Measurements from ENCODE around the gene PLCB2.

The PLCB2 gene

DNA sequence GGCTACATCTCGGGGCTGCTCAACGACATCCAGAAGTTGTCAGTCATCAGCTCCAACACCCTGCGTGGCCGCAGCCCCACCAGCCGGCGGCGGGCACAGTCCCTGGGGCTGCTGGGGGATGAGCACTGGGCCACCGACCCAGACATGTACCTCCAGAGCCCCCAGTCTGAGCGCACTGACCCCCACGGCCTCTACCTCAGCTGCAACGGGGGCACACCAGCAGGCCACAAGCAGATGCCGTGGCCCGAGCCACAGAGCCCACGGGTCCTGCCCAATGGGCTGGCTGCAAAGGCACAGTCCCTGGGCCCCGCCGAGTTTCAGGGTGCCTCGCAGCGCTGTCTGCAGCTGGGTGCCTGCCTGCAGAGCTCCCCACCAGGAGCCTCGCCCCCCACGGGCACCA lies 41.9 kb downstream of the PLCB2 start:
- DNase-seq = no peak

DNA sequence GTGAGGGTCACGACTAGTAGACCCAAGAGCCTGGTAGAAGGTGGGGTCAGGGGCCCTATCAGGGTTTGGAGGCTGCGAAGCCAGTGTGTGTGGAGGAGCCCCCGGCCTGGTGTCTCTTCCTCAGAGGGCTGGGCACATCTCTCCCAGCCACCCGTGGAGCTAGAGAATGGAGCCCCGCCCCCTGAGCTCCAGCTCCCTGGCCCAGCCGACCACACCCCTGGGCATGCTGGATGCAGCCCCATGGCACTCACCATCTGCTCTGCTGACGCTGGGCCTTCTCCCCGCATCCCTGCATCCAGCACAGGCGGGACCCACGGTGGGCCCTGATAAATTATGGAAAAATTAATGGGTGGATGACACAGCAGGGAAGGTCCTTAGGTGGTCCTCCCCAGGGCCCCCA lies 42.4 kb downstream of the PLCB2 start:
- no peak for DNase-seq

GRCh38 chr15:40264321-40265153 lies 43.2 kb downstream of the PLCB2 start:
- DNase-seq = no peak

DNA sequence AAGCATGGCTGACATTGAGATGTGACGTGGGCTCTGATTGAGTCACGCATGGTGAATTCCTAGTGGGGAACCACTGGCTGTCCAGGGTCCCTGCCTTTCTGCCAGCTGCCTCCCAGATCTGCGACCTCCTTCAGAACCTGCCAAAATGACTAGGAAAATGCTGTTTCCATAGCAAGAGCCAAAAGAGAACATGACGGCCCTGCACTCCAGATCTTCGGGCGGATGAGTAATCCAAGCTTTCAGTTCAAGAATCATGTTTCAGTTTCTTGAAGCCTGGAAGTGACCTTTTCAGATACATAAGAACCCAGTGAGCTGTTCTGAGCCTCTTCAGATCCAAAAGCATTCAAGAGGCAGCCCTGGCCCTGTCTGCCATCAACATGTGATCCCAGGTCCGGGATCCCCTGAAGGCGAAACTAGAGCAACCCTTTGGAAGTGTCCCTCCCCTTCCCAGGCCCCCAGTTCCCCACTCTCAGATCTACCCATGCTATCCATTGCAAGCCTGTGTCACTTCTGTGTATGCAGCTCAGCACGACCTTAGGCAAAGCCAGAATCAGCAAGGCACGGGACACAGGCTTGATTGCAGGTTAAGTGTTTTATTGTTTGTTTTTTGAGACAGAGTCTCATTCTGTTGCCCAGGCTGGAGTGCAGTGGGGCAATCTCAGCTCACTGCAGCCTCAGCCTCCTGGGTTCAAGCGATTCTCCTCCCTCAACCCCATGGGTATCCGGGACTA lies 44.5 kb downstream of the PLCB2 start:
- no peak for DNase-seq

DNA sequence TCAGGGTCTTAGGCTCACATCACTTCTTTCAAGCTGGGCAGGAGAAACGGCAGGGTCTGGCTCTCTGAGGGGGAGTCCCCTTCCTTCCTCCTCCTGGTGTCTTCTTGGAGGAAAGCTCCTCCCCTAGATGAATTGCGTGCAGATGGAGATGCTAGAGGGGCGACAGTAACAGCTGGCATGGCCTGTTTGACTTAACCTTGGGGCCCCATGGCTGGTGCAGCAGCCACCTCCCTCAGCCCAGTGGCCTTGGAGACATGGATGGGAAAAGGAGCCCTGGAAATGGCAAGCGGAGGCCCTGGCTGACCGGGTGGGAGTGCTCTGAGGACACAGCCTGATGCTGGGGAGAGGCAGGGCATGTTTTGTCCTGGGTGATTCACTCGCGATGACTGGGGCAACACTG lies 48.7 kb downstream of the PLCB2 start:
- no peak for DNase-seq

DNA sequence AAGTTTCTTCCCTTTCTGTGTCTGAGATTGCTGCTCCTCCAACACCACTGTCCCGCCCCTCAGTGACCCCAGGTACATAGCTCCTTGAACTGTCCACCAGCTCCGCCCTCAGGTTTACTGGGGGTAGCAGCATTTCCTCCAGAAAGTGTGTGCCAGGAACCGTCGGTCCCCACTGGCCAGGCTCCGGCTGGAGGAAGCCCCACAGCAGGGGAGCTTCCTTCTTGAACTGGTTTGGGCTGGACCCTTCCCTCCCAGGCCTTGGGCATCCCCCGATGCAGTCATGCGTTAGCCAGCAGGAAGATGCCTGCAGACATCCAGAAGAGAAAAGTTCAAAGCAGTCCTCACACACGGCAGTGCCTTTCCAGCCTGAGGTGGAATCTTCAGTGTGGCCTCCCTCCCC lies 49.2 kb downstream of the PLCB2 start:
- no peak for DNase-seq

- DNase-seq = no peak
Observed at GRCh38 chr15:40257656-40258450, 49.9 kb downstream of the PLCB2 start.

- DNase-seq = no peak
Observed at GRCh38 chr15:40256638-40257235, 51.0 kb downstream of the PLCB2 start.

- DNase-seq = no peak
Observed at GRCh38 chr15:40255033-40255432, 52.7 kb downstream of the PLCB2 start.

GRCh38 chr15:40254452-40254851 lies 53.3 kb downstream of the PLCB2 start:
- DNase-seq = no peak

DNA sequence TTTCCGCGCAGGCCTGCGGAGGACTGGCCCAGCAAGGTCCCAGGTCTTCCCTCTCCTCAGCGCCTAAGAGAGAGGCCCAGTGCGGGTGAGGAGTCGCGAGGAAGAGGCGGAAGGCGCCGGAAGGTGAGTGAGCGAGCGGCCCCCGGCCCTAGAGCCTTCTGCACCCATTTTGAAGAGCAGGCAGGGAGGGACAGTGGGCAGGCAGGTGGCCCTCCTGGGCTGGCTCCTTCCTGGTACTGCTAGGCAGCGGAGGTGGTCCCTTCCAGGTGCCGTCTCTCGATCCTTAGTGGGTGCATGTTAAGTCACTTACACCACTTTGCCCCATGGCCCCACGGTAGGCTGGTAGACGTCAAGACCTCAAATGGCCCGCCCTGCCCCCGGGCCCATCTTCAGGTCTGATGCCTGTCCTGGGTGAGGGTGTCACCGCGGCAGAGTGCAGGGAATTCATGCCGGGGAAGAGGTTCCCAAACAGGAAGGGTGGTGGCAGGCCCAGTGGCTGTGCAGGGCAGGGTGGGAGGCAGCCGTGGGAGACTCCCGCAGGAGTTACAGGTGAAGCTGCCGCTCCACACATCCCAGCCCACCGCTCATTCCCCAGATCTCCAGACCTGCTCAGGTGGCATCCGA lies 54.5 kb downstream of the PLCB2 start:
- DNase-seq = no peak

- peak; percentile 8 for DNase-seq
Observed at GRCh38 chr15:40252438-40253166, 55.1 kb downstream of the PLCB2 start.

DNA sequence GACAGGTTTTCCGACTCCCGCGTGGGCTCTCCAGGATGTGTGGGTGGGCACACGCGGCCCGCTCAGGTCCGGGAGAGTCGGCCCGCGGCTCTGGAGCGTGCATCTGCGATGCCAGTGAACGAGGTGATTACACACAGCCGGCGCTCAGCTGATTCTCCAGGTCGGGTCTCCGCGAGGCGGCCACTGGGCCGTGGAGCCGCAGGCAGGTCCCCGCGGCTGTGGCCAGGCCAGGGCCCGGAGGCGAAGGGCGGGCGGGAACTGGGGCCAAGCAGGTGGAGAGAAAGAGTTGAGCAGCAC lies 55.6 kb downstream of the PLCB2 start:
- no peak for DNase-seq

DNA sequence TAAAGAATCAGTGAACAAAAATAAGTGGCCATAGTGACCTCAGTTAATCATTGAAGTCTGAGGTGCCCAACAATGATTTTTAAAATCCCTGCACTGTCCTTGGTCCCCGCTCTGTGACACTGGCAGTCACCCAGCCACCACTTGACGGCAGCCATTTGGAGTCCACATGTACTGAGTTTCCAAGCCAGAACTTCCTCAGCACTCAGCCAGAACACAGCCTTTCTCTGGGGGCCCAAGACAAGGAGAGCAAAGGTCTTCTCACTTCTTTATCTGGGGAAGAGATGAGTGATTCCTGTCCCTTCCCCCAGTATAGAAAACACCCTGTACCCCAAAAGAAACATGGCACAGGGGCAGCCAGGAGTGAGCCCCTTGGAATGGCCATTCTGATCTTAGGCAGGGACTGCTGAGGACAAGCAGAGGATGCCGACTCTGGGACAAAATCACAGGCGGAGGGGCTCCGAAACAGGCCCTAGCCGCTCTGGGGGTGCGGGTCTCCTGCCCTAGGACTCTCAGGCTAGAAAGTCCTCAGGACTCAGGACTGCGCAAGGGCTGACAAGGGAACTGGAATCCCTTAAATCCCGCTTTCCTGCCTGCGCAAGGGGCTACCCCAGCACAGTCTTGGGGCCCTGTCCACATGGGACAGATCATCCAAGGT lies 56.1 kb downstream of the PLCB2 start:
- DNase-seq = no peak

DNA sequence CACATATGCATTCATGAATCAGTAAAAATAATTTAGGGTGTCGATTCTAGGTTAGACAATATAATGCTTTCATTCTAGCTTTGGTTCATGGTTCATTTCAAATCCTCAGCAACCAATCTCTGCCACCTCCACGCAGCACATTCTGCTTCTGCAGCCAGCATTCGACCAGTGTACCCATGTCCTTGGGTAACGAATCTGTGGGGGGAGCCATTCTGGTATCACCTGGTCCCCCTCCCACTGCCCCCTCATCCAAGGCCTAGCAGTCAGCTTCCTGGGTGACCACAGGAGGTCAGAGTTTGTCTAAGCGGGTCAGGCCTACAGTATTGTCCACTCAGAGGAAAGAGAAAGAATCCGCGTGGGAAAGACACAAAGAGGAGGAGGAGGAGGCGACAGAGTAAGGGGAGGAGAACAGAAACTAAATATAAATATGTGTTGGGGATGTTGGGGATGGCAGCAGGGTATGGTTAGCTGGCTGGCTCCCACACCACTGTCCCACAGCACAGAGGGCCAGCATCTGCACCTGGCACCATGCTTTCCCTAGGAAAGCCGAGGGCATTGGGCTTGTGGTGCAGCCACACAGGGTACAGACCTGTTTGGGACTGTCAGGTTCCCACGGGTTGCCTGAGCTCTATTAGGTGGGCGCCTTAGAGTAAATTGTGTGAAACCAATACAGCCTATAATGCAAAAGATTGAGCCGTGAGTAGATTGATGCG lies 56.8 kb downstream of the PLCB2 start:
- no peak for DNase-seq

GRCh38 chr15:40250304-40250656 lies 57.5 kb downstream of the PLCB2 start:
- no peak for DNase-seq

- no peak for DNase-seq
Observed at GRCh38 chr15:40249477-40250303, 58.0 kb downstream of the PLCB2 start.

GRCh38 chr15:40248006-40248783 lies 59.5 kb downstream of the PLCB2 start:
- no peak for DNase-seq

- DNase-seq = no peak
Observed at GRCh38 chr15:40247406-40247971, 60.2 kb downstream of the PLCB2 start.
